Measurements from ENCODE around the gene LCN6. TPM values are rescaled to one million over a fixed set of nuclear protein-coding genes. Genes with fewer than 3 reads are reported as not detected.

Gene LCN6
- total and polyA plus RNA-seq, 2 of the 13 experiments (the other 11 are each of a cell fraction or from before 2014, with no cell fraction given): not detected

DNA sequence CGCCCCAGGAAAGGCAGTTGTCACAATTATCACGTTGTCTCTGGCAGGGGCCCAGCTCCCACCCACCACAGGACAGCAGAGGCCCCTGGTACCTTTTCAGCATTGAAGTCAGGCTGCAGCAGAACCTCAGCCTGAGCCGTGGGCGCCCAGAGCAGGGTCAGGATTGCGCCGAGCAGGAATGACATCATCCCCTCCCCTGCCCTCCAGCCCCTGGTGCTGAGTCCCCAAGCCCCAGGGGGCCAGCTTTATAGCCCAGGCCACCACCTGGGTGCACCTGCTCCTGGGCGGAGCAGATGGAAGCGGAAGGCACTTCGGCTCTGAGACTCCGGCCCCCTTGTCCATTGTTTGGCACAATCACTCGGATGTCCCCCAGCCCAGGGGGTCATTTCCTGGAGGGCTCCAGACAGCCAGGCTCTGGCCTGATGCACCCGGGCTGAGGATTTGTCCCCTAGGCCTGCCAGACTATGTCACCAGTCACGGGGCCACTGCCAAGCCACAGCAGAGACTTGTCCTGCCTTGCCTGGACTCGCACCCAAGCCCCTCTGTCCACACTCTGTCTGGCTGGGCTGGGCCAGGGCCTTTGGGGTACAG is 16.1 kb upstream of the LCN6 start, which contains the start of gene LCN15:
Gene LCN15, minus strand, starts transcription at position 218 of the 591 bp plus-strand sequence. Its CDS starts 30 bp downstream, at position 188.
- DNase-seq (ENCODE audit: low spot score): no peak
- ATAC-seq: no peak
- Histone ChIP-seq H3K79me2 (ENCODE audit: insufficient read depth, low read length) (no peaks in the 10 kb centered on the region), H3K27me3 (ENCODE audit: control insufficient read depth in 1 of 2, insufficient read depth in 2 of 2, low read length in 2 of 2) (0 out of 5 replicates have a peak, but pooled peaks cover 0 to 7% of the 10 kb centered on the region in 2 experiments), H3K36me3 (replicated peaks in 1 of 2; ENCODE audit: control insufficient read depth in 1 of 2, insufficient read depth in 2 of 2, low read length in 2 of 2) (no peaks in the 10 kb centered on the region), H3K9ac (ENCODE audit: insufficient read depth, low read depth, low read length) (peak within 1 kb of the TSS; percentile 52), H3K4me3 (replicated peaks in 1 of 3; ENCODE audit: insufficient read depth in 1 of 3, low read depth in 2 of 3, low read length in 3 of 3) (peak within 1 kb of the TSS; percentile 6 to 50 (median 31); a peak in 4 of 6 replicates), H2AFZ (ENCODE audit: low read length) (no peak within 1 kb of the TSS), H3K4me2 (ENCODE audit: low read depth, low read length) (peak within 1 kb of the TSS; percentile 67), H4K20me1 (ENCODE audit: insufficient read depth, low read length) (no peaks in the 10 kb centered on the region), H3K27ac (ENCODE audit: extremely low read length, insufficient read depth, low read length) (peak within 1 kb of the TSS; percentile 31), H3K4me1 (ENCODE audit: insufficient read depth, low read length) (peaks cover 73% of the 10 kb centered on the region), H3K9me3 (ENCODE audit: low read length) (no peaks in the 10 kb centered on the region)
- FAIRE-seq: no peak
- ChIA-PET CTCF (ENCODE audit: low intra/inter-chr PET ratio, low total read pairs) (no interaction called here), POLR2A (no interaction called here)
- BruUV-seq (replicated peaks): no TSS peak
- in situ Hi-C loops (cut with HindIII; ENCODE audit: extremely low pct_ligation_motif_present, low pct_unique_long_range_greater_than_20kb): no loop called here
- WGBS (ENCODE audit: low lambda C conversion rate): 0% methylated on average over 1 of the region's 14 CpGs
- intact Hi-C loops (cut with micrococcal nuclease; ENCODE audit: unreplicated experiment): no loop called here
- TF ChIP-seq HDAC6 (IDR thresholded peaks at IDR 0.05; ENCODE audit: low read depth, low read length): no peak
- TF ChIP-seq ARID2 (CRISPR knock-in tag; IDR thresholded peaks at IDR 0.05; ENCODE audit: borderline replicate concordance): no peak
- TF ChIP-seq ZNF670 (CRISPR knock-in tag; IDR thresholded peaks at IDR 0.05; ENCODE audit: borderline replicate concordance): no peak
- TF ChIP-seq CCAR2 (optimal IDR thresholded peaks at IDR 0.05; ENCODE audit: low read depth, low read length): no peak
- TF ChIP-seq ZEB1 (IDR thresholded peaks at IDR 0.05; ENCODE audit: insufficient replicate concordance, low read depth): no peak
- no peak for TF ChIP-seq GATAD2A (CRISPR knock-in tag; IDR thresholded peaks at IDR 0.05)
- no peak for TF ChIP-seq ELF4 (CRISPR knock-in tag; IDR thresholded peaks at IDR 0.05; ENCODE audit: borderline replicate concordance)
- TF ChIP-seq ZSCAN9 (CRISPR knock-in tag; IDR thresholded peaks at IDR 0.05; ENCODE audit: borderline replicate concordance): no peak
- TF ChIP-seq, protein P1, sequence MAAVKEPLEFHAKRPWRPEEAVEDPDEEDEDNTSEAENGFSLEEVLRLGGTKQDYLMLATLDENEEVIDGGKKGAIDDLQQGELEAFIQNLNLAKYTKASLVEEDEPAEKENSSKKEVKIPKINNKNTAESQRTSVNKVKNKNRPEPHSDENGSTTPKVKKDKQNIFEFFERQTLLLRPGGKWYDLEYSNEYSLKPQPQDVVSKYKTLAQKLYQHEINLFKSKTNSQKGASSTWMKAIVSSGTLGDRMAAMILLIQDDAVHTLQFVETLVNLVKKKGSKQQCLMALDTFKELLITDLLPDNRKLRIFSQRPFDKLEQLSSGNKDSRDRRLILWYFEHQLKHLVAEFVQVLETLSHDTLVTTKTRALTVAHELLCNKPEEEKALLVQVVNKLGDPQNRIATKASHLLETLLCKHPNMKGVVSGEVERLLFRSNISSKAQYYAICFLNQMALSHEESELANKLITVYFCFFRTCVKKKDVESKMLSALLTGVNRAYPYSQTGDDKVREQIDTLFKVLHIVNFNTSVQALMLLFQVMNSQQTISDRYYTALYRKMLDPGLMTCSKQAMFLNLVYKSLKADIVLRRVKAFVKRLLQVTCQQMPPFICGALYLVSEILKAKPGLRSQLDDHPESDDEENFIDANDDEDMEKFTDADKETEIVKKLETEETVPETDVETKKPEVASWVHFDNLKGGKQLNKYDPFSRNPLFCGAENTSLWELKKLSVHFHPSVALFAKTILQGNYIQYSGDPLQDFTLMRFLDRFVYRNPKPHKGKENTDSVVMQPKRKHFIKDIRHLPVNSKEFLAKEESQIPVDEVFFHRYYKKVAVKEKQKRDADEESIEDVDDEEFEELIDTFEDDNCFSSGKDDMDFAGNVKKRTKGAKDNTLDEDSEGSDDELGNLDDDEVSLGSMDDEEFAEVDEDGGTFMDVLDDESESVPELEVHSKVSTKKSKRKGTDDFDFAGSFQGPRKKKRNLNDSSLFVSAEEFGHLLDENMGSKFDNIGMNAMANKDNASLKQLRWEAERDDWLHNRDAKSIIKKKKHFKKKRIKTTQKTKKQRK (IDR thresholded peaks at IDR 0.05; ENCODE audit: low read length): no peak
- TF ChIP-seq ZNF589 (CRISPR knock-in tag; conservative IDR thresholded peaks at IDR 0.05): no peak
- TF ChIP-seq, protein P2, sequence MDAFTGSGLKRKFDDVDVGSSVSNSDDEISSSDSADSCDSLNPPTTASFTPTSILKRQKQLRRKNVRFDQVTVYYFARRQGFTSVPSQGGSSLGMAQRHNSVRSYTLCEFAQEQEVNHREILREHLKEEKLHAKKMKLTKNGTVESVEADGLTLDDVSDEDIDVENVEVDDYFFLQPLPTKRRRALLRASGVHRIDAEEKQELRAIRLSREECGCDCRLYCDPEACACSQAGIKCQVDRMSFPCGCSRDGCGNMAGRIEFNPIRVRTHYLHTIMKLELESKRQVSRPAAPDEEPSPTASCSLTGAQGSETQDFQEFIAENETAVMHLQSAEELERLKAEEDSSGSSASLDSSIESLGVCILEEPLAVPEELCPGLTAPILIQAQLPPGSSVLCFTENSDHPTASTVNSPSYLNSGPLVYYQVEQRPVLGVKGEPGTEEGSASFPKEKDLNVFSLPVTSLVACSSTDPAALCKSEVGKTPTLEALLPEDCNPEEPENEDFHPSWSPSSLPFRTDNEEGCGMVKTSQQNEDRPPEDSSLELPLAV (CRISPR knock-in tag; conservative IDR thresholded peaks at IDR 0.05; ENCODE audit: low read depth): no peak
- TF ChIP-seq POLR2G (IDR thresholded peaks at IDR 0.05; ENCODE audit: low read depth, low read length): no peak
- TF ChIP-seq ZNF367 (CRISPR knock-in tag; IDR thresholded peaks at IDR 0.05; ENCODE audit: borderline replicate concordance): no peak
- peak; percentile 29; the same call in 1 of the 2 replicates for TF ChIP-seq ZFY (CRISPR knock-in tag; IDR thresholded peaks at IDR 0.05)
- TF ChIP-seq NR2F6 (IDR thresholded peaks at IDR 0.05): no peak
- no peak for TF ChIP-seq NR2F6 (CRISPR knock-in tag; IDR thresholded peaks at IDR 0.05)
